Upper lobe of left lung (tissue), 4 donors: ENCODE data around the gene CAPRIN1.

Source experiments
- POLR2AphosphoS5 ChIP-seq, 2 donors: sonication (generic); formaldehyde crosslinking; IDR thresholded peaks; one replicate each; pipeline ENCODE4 v1.5.1; 2017; ENCODE audit warnings: antibody characterized with exemption in 2 of 2
- TF ChIP-seq, protein P1 (sequence below), 6 experiments: fragments of 450-650 bp in 4 of 6; fragments of 200-600 bp in 2 of 6; sonication (generic) in 2 of 6; IDR thresholded peaks; one replicate each; pipeline ENCODE4 v1.5.1; 2016 to 2019; ENCODE audit warnings: antibody characterized with exemption in 6 of 6

DNA sequence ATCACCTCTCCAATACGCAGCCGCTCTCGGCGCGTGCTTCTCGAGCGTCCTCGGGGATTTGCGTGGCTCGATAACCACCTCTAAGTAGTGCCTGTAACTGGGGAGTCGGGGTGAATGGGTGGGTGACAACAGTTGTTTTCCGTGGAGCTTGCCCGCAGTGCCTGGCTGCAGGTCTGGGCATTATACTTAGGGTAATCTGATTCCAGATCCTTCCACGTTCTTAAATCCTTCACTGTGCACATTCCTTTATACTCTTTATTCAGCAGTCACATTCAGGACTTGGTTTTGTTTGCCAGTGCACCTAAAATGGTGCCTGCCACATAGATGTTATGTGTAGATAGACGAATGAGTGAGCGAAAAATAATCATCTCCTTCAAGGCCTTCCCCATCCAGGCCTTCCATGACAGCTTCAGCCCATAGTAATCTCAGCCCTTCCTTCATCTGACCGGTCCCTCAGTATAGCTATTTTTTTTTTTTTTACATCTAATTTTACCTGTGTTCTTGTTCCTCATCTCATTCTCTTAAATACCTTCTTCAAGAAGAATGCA, 54.5 kb downstream of the CAPRIN1 start:
- TF ChIP-seq POLR2AphosphoS5 (IDR thresholded peaks at IDR 0.05), result no peak
- TF ChIP-seq, protein P1, sequence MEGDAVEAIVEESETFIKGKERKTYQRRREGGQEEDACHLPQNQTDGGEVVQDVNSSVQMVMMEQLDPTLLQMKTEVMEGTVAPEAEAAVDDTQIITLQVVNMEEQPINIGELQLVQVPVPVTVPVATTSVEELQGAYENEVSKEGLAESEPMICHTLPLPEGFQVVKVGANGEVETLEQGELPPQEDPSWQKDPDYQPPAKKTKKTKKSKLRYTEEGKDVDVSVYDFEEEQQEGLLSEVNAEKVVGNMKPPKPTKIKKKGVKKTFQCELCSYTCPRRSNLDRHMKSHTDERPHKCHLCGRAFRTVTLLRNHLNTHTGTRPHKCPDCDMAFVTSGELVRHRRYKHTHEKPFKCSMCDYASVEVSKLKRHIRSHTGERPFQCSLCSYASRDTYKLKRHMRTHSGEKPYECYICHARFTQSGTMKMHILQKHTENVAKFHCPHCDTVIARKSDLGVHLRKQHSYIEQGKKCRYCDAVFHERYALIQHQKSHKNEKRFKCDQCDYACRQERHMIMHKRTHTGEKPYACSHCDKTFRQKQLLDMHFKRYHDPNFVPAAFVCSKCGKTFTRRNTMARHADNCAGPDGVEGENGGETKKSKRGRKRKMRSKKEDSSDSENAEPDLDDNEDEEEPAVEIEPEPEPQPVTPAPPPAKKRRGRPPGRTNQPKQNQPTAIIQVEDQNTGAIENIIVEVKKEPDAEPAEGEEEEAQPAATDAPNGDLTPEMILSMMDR (IDR thresholded peaks at IDR 0.05), result no peak
